HG02840 (cell line): Measurements from ENCODE around the gene ERN1.
A peak's percentile ranks its signal among the peaks of the same experiment; 100 is the strongest.
"Not testable (repeated sequence)": the region's sequence is repeated elsewhere in the genome, so short reads cannot be mapped to it uniquely, and the experiment has no call there.

ENCODE experiments used
- ATAC-seq: cut with Tn5 transposase; IDR thresholded peaks from one replicate; pipeline ENCODE4 v1.9.1; 2021; ENCODE audit warnings: mild to moderate bottlenecking, moderate library complexity, moderate number of reproducible peaks; ENCODE audit not compliant: unreplicated experiment, low FRiP score

ERN1 gene

GRCh38 chr17:64039106-64039400, 90.9 kb downstream of the ERN1 start:
- ATAC-seq, result no peak

GRCh38 chr17:64038331-64039105, 91.4 kb downstream of the ERN1 start:
- no peak for ATAC-seq

GRCh38 chr17:64037802-64038201, 92.1 kb downstream of the ERN1 start:
- no peak for ATAC-seq

- ATAC-seq, result no peak
Observed at GRCh38 chr17:64037180-64037579, 92.8 kb downstream of the ERN1 start.

GRCh38 chr17:64036198-64036922, 93.6 kb downstream of the ERN1 start:
- ATAC-seq, result no peak

- ATAC-seq, result no peak
Observed at GRCh38 chr17:64032081-64032480, 97.9 kb downstream of the ERN1 start.

GRCh38 chr17:64028874-64029464, 101.0 kb downstream of the ERN1 start:
- no peak for ATAC-seq

- ATAC-seq, result no peak
Observed at GRCh38 chr17:64025732-64026294, 104.1 kb downstream of the ERN1 start.

- no peak for ATAC-seq
Observed at GRCh38 chr17:64024781-64025731, 104.9 kb downstream of the ERN1 start.

GRCh38 chr17:64024215-64024654, 105.7 kb downstream of the ERN1 start:
- ATAC-seq, result no peak

GRCh38 chr17:64022611-64023063, 107.3 kb downstream of the ERN1 start:
- ATAC-seq, result no peak

- peak; percentile 53 for ATAC-seq
Observed at GRCh38 chr17:64020056-64020766, 109.7 kb downstream of the ERN1 start, which contains the start of gene ICAM2. Gene ICAM2, minus strand, starts transcription at chr17:64020633. Its CDS starts 13,942 bp downstream, at chr17:64006691.

- ATAC-seq, result not testable (repeated sequence)
Observed at GRCh38 chr17:64019551-64019961, 110.4 kb downstream of the ERN1 start.

GRCh38 chr17:64017381-64017980, 112.5 kb downstream of the ERN1 start:
- ATAC-seq, result no peak

- ATAC-seq, result no peak
Observed at GRCh38 chr17:64016974-64017373, 113.0 kb downstream of the ERN1 start.

- no peak for ATAC-seq
Observed at GRCh38 chr17:64016231-64016784, 113.6 kb downstream of the ERN1 start.

- ATAC-seq, result no peak
Observed at GRCh38 chr17:64015447-64015846, 114.5 kb downstream of the ERN1 start.

- no peak for ATAC-seq
Observed at GRCh38 chr17:64009571-64010402, 120.2 kb downstream of the ERN1 start.
